Activated CD8-positive, alpha-beta T cell treated with anti-CD3 and anti-CD28 coated beads for 36 hours (primary cell): Measurements from ENCODE around the gene GRID1. TPM values are rescaled to one million over a fixed set of nuclear protein-coding genes. Genes with fewer than 3 reads are reported as not detected.

Source experiments
- ATAC-seq: fragments of 200-7000 bp; cut with Tn5 transposase; one replicate; pipeline ENCODE4 v1.10.0; 2021; ENCODE audit warnings: mild to moderate bottlenecking, moderate library complexity
- CTCF ChIA-PET: fragments of 350-600 bp; sonication (Branson Sonifier 250); formaldehyde crosslinking; loops from one replicate; lab custom pipeline; 2021; ENCODE audit warnings: antibody characterized with exemption; lab: Charles Lee
- POLR2A ChIA-PET: fragments of 350-600 bp; sonication (Branson Sonifier 250); formaldehyde crosslinking; loops from one replicate; lab custom pipeline; 2021; ENCODE audit warnings: antibody characterized with exemption; lab: Charles Lee
- DNase-seq: peaks from one replicate; pipeline ENCODE4 v3.0.0-alpha.2; 2020
- H3K27ac Mint-ChIP-seq: one replicate; pipeline ENCODE4 v1.8.0; 2021; ENCODE audit warnings: mild to moderate bottlenecking, mixed read lengths
- H3K27me3 Mint-ChIP-seq: one replicate; pipeline ENCODE4 v1.8.0; 2021; ENCODE audit warnings: mixed read lengths
- H3K36me3 Mint-ChIP-seq: one replicate; pipeline ENCODE4 v1.8.0; 2021; ENCODE audit warnings: low read depth, mixed read lengths
- H3K4me1 Mint-ChIP-seq: one replicate; pipeline ENCODE4 v1.8.0; 2021; ENCODE audit warnings: low read depth, mixed read lengths
- H3K4me3 Mint-ChIP-seq: one replicate; pipeline ENCODE4 v1.8.0; 2021; ENCODE audit warnings: mild to moderate bottlenecking, moderate library complexity, mixed read lengths
- H3K9me3 Mint-ChIP-seq: one replicate; pipeline ENCODE4 v1.8.0; 2021; ENCODE audit warnings: mixed read lengths
- CTCF ChIP-seq: fragments of 200-600 bp; IDR thresholded peaks from one replicate; pipeline ENCODE4 v1.8.0; 2022; ENCODE audit warnings: antibody characterized with exemption, mild to moderate bottlenecking
- intact Hi-C: fragments of 100-400 bp; cut with micrococcal nuclease; formaldehyde crosslinking; loops from one replicate; pipeline ENCODE4 v1.10.0; 2022
- total RNA-seq, 2 experiments: library from RNA; stranded (reverse); gene quantifications; one replicate each; pipeline ENCODE4 v1.2.3, GENCODE V29; 2021

Gene GRID1
- total RNA-seq, 2 experiments from 2014 or later = not detected

GRCh38 chr10:86159797-86160196 lies 206.8 kb downstream of the GRID1 start:
- TF ChIP-seq CTCF = no peak
- Mint-ChIP-seq H3K9me3 (no peaks in the 10 kb centered on the region), H3K36me3 (no peaks in the 10 kb centered on the region), H3K27me3 (no peaks in the 10 kb centered on the region), H3K27ac (no peak overlapping the region), H3K4me3 (no peak overlapping the region), H3K4me1 (no peaks in the 10 kb centered on the region)
- DNase-seq (no peak), ATAC-seq (no peak)
- ChIA-PET POLR2A (no interaction called here), CTCF (no interaction called here)
- intact Hi-C loops = no loop called here

- intact Hi-C loops = no loop called here
- no peak overlapping the region for H3K27ac Mint-ChIP-seq
- TF ChIP-seq CTCF = no peak
- no peak for ATAC-seq
- H3K36me3 Mint-ChIP-seq = no peaks in the 10 kb centered on the region
- POLR2A ChIA-PET = interaction anchor here (0.7 to 1.5 kb wide), 2 partner anchors 16 to 30 kb away, joined by 3 to 4 read pairs; no protein-coding TSS in a partner anchor
- CTCF ChIA-PET = no interaction called here
- DNase-seq = no peak
- no peaks in the 10 kb centered on the region for H3K9me3 Mint-ChIP-seq
- no peaks in the 10 kb centered on the region for H3K4me1 Mint-ChIP-seq
- H3K27me3 Mint-ChIP-seq = no peaks in the 10 kb centered on the region
- H3K4me3 Mint-ChIP-seq = no peak overlapping the region
Observed at GRCh38 chr10:86155054-86155921, 211.3 kb downstream of the GRID1 start.

GRCh38 chr10:86153751-86154150 lies 212.8 kb downstream of the GRID1 start:
- Mint-ChIP-seq H3K27me3 (no peaks in the 10 kb centered on the region), H3K4me3 (no peak overlapping the region), H3K36me3 (no peaks in the 10 kb centered on the region), H3K4me1 (no peaks in the 10 kb centered on the region), H3K27ac (no peak overlapping the region), H3K9me3 (no peaks in the 10 kb centered on the region)
- ATAC-seq (no peak), DNase-seq (no peak)
- intact Hi-C loops = no loop called here
- POLR2A ChIA-PET = interaction anchor here (1.5 kb wide), 1 partner anchor 28 kb away, joined by 3 read pairs; no protein-coding TSS in a partner anchor
- CTCF ChIA-PET = no interaction called here
- no peak for TF ChIP-seq CTCF

GRCh38 chr10:86152911-86153310 lies 213.7 kb downstream of the GRID1 start:
- no peak for ATAC-seq
- Mint-ChIP-seq H3K9me3 (no peaks in the 10 kb centered on the region), H3K4me3 (no peak overlapping the region), H3K4me1 (no peaks in the 10 kb centered on the region), H3K27me3 (no peaks in the 10 kb centered on the region), H3K27ac (no peak overlapping the region), H3K36me3 (no peaks in the 10 kb centered on the region)
- DNase-seq = no peak
- intact Hi-C loops = no loop called here
- no peak for TF ChIP-seq CTCF
- ChIA-PET POLR2A (no interaction called here), CTCF (no interaction called here)

- POLR2A ChIA-PET = no interaction called here
- CTCF ChIA-PET = no interaction called here
- H3K27me3 Mint-ChIP-seq = no peaks in the 10 kb centered on the region
Observed at GRCh38 chr10:86152354-86152753, 214.2 kb downstream of the GRID1 start.

More at GRCh38 chr10:86152354-86152753, 214.2 kb downstream of the GRID1 start:
- no peak for TF ChIP-seq CTCF
- H3K4me3 Mint-ChIP-seq = no peak overlapping the region
- H3K9me3 Mint-ChIP-seq = no peaks in the 10 kb centered on the region
- DNase-seq (no peak), ATAC-seq (no peak)
- H3K4me1 Mint-ChIP-seq = no peaks in the 10 kb centered on the region
- intact Hi-C loops = no loop called here
- no peak overlapping the region for H3K27ac Mint-ChIP-seq
- no peaks in the 10 kb centered on the region for H3K36me3 Mint-ChIP-seq
